Ovary (tissue), 9 donors: ENCODE measurements around the gene MBOAT7. TPM values are rescaled to one million over a fixed set of nuclear protein-coding genes. Genes with fewer than 3 reads are reported as not detected.
A peak's percentile ranks its signal among the peaks of the same experiment; 100 is the strongest.
"Not testable (repeated sequence)": the region's sequence is repeated elsewhere in the genome, so short reads cannot be mapped to it uniquely, and the experiment has no call there.

ENCODE experiments used
- DNase-seq, 5 donors: peaks; one replicate each; pipeline ENCODE4 v3.0.0-alpha.2; 2019 to 2020
- H3K27ac ChIP-seq, 2 donors: fragments of 200-600 bp; one replicate each; pipeline versions ENCODE4 v1.5.1 to v1.8.0; 2019 to 2022
- H3K27me3 ChIP-seq: fragments of 200-600 bp; one replicate; pipeline ENCODE4 v1.8.0; 2022
- H3K36me3 ChIP-seq: fragments of 200-600 bp; sonication (generic); one replicate; pipeline ENCODE4 v1.5.1; 2019
- H3K4me1 ChIP-seq: one replicate; pipeline ENCODE4 v1.8.1; 2013; ENCODE audit warnings: mild to moderate bottlenecking, moderate library complexity; ENCODE audit not compliant: insufficient read depth
- H3K4me3 ChIP-seq: fragments of 200-600 bp; sonication (generic); one replicate; pipeline ENCODE4 v1.5.1; 2017
- H3K9me3 ChIP-seq, 2 donors: fragments of 200-600 bp in 1 of 2; sonication (generic) in 1 of 2; one replicate each; pipeline versions ENCODE4 v1.5.1 to v1.8.1; 2013 to 2019; ENCODE audit warnings: mild to moderate bottlenecking in 1 of 2, moderate library complexity in 1 of 2
- CTCF ChIP-seq, 3 donors: fragments of 450-650 bp in 2 of 3; fragments of 200-600 bp in 1 of 3; IDR thresholded peaks; one replicate each; pipeline versions ENCODE4 v1.5.1 to v1.8.0; 2016 to 2022; ENCODE audit warnings: antibody characterized with exemption in 3 of 3, mild to moderate bottlenecking in 1 of 3
- EP300 ChIP-seq: sonication (generic); formaldehyde crosslinking; IDR thresholded peaks from one replicate; pipeline ENCODE4 v1.6.1; 2017; ENCODE audit warnings: antibody characterized with exemption
- POLR2A ChIP-seq: fragments of 450-650 bp; IDR thresholded peaks from one replicate; pipeline ENCODE4 v1.6.1; 2017; ENCODE audit warnings: antibody characterized with exemption, mild to moderate bottlenecking, moderate library complexity
- WGBS, 3 donors: extraction: QIAGEN DNeasy Blood & Tissue Kit in 1 of 3; methylation state at CpG; one replicate each; pipeline versions ENCODE4 v1.1.5 to v1.1.7; 2013 to 2017; 5-methylcytosine and 5-hydroxymethylcytosine counted together
- intact Hi-C, 4 donors: fragments of 100-400 bp; cut with DNase I; formaldehyde crosslinking; loops; one replicate each; pipeline versions ENCODE4 v1.11.0 to v1.15.1; 2022 to 2023
- polyA plus RNA-seq, 2 donors: library from polyadenylated mRNA; stranded (reverse); fragments of 200-250 nt in 1 of 2; fragments of 350-450 nt in 1 of 2; fragmentation: Illumina TruSeq in 1 of 2; extraction: RNeasy Lipid Tissue Mini Kit (QIAGEN cat#74804) in 1 of 2; gene quantifications; one replicate each; pipeline ENCODE4 v1.2.3, GENCODE V29; 2013 to 2014
- total RNA-seq, 7 donors: library from RNA; depleted of rRNA in 2 of 7; stranded (reverse); fragments of >200 nt in 2 of 7; fragmentation: NEBNext Ultra II Directional in 3 of 7; extraction: Animal tissue kit (Norgen Biotek cat#: 25700) in 3 of 7; gene quantifications; one replicate each; pipeline versions ENCODE4 v1.1.0 to v1.2.4, GENCODE V29; 2016 to 2023
- donor health status: DM: no; HTN: no; CAD: no; lungs with moderate emphysema.
- donor health status: DM: no; HTN: no; CAD: no.
- donor health status: Bipolar disorder and iron deficiency.
- donor health status: DM: yes; HTN: yes; CAD: no.
- donor health status: DM: no; HTN: no; CAD: no.
- donor health status: DM: yes; HTN: yes; CAD: no.

Gene MBOAT7
- total and polyA plus RNA-seq, 9 donors = 41.0 to 105 (median 51.5) TPM

DNA sequence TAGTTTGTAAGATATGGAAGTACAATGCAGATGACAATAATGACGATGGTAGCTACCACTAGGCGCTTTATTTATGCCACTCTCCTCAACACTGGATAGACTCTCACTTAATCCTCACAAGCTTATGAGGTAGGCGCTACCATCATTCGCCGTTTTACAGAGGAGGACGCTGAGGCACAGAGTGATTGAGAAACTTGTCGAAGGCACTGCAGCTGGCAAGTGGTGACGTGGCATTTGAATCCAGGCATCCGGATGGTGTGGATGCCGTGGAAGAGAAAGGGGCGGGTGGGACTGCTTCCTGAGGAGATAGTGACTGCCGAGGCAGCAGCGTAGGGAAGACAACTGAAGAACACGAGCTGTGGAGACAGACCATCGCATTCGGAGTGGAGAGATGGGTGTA, 10.0 kb upstream of the MBOAT7 start:
- Histone ChIP-seq H3K4me3 (no peak overlapping the region), H3K27me3 (no peaks in the 10 kb centered on the region), H3K4me1 (peaks cover 14% of the 10 kb centered on the region), H3K9me3 (no peaks in the 10 kb centered on the region), H3K36me3 (no peaks in the 10 kb centered on the region), H3K27ac (no peak overlapping the region)
- no peak for DNase-seq
- intact Hi-C loops = no loop called here
- 88 to 93% (median 88%) methylated on average over 16 of the region's 16 CpGs for WGBS, 3 donors
- no peak for TF ChIP-seq POLR2A
- TF ChIP-seq EP300 = no peak
- TF ChIP-seq CTCF (IDR thresholded peaks at IDR 0.05) = no peak

GRCh38 chr19:54197121-54197520, 7.7 kb upstream of the MBOAT7 start:
- intact Hi-C loops = no loop called here
- TF ChIP-seq POLR2A (no peak), CTCF (IDR thresholded peaks at IDR 0.05) (no peak), EP300 (no peak)
- Histone ChIP-seq H3K4me3 (no peak overlapping the region), H3K9me3 (no peaks in the 10 kb centered on the region), H3K27me3 (no peaks in the 10 kb centered on the region), H3K36me3 (no peaks in the 10 kb centered on the region), H3K27ac (no peak overlapping the region), H3K4me1 (peaks cover 9% of the 10 kb centered on the region)
- DNase-seq = no peak
- 72 to 89% (median 81%) methylated on average over 3 of the region's 3 CpGs for WGBS, 3 donors

- no peaks in the 10 kb centered on the region for H3K27me3 ChIP-seq
- intact Hi-C loops = no loop called here
Observed at GRCh38 chr19:54196536-54196935, 7.2 kb upstream of the MBOAT7 start.

DNA sequence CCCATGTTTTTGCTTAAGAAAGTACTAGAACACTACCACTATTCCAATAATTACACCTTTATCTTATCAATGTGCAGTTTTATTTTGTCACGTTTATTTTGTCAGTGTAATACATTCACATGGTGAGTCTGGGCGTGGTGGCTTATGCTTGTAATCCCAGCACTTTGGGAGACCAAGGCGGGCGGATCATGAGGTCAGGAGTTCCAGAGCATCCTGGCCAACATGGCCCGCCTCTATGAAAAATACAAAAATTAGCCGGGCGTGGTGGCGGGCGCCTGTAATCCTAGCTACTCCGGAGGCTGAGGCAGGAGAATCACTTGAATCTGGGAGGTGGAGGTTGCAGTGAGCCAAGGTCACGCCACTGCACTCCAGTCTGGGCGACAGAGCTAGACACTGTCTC, 5.1 kb upstream of the MBOAT7 start:
- H3K9me3 ChIP-seq, H3K4me1 ChIP-seq, H3K27ac ChIP-seq, H3K36me3 ChIP-seq, H3K4me3 ChIP-seq, DNase-seq, H3K27me3 ChIP-seq, intact Hi-C loops: not testable (repeated sequence)
- 91 to 93% (median 92%) methylated on average over 12 of the region's 12 CpGs for WGBS, 3 donors

More at GRCh38 chr19:54196536-54196935, 7.2 kb upstream of the MBOAT7 start:
- WGBS, 3 donors = 92 to 95% (median 95%) methylated on average over 7 of the region's 7 CpGs
- no peaks in the 10 kb centered on the region for H3K9me3 ChIP-seq
- TF ChIP-seq POLR2A = no peak
- no peak for TF ChIP-seq EP300
- TF ChIP-seq CTCF (IDR thresholded peaks at IDR 0.05) = no peak
- no peak overlapping the region for H3K4me3 ChIP-seq
- peaks cover 8% of the 10 kb centered on the region for H3K4me1 ChIP-seq
- DNase-seq = no peak
- H3K36me3 ChIP-seq = no peaks in the 10 kb centered on the region
- H3K27ac ChIP-seq = no peak overlapping the region

DNA sequence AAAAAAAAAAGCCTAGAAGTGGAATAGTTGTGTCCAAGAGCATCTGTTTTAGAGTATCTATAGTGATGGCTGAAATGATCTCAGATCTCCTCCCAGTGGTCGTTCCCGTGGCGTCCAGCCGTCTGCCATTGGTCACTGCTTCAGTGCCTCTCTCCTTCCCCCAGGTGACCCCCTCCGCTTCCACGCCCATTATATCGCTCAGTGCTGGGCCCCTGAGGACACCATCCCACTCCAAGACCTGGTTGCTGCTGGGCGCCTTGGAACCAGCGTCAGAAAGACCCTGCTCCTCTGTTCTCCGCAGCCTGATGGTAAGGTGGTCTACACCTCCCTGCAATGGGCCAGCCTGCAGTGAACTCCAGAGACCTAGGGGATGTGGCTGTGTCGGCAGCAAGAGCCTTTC, 3.6 kb upstream of the MBOAT7 start:
- Histone ChIP-seq H3K27ac (no peak overlapping the region), H3K4me1 (peaks cover 6% of the 10 kb centered on the region), H3K36me3 (no peaks in the 10 kb centered on the region), H3K9me3 (no peaks in the 10 kb centered on the region), H3K27me3 (no peaks in the 10 kb centered on the region), H3K4me3 (no peak overlapping the region)
- TF ChIP-seq POLR2A (no peak), EP300 (no peak), CTCF (IDR thresholded peaks at IDR 0.05) (no peak)
- DNase-seq = peak in 1 of 5 donors; percentile 40
- intact Hi-C loops = no loop called here
- WGBS, 3 donors = 88 to 90% (median 89%) methylated on average over 11 of the region's 11 CpGs
